ENCODE results near the gene POSTN.
"Not testable (repeated sequence)": the region's sequence is repeated elsewhere in the genome, so short reads cannot be mapped to it uniquely, and the experiment has no call there.

Gene POSTN

DNA sequence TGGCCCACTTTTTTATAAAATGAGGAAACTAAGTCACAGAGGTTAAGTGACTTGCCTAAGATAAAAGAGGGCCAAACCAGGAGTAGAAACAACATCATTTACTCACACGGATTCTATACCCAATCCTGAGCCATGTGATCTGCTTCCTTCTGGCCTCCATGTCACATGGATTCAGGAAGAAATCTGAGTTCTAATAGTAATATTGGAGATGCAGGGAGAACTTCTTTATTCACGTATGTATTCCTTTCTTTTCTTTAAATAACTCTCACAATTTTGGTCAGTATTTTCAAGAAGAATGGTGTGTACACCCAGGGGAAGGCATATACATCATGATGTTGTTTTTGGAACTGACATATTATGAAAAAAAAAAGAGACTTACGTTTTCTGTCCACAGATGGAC, 1.8 kb downstream of the POSTN start:
- no peak for FAIRE-seq

DNA sequence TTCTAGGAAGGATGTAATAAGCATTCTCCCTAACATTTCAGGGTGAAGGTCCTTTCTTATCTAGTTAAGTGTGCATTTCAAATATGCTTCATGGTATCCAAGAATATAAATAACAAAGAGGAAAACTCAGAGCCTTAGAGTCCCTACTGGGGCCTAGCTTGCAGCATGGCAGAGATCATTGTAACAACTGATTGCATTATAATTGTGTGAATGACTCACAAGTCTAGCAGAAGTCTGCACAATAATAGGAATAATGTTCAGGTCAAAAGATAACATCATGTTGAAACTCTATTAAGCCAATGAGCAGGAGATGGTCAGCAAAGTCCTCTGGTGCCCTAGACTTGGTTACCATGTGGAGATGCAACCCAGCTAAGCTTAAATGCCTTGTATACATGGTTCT, 3.4 kb downstream of the POSTN start:
- FAIRE-seq, result no peak

DNA sequence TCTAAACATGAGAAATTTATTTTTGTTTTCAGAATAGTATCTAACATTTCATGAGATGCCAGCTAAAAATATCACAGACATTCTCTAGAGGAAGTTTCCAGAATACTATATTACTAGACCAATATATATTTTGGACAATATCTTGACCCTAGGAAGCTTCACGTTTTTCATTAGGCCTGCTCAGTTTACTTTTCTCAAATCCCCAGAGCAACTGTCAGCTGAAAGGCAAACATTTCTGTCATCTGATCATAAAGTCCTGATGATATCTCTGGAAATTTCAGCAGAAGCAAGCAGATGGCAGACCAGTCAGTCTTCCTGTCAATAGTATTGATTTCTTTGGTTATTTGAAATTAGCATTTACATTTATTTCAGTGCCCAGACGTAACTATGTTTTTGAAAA, 4.0 kb downstream of the POSTN start:
- no peak for FAIRE-seq

DNA sequence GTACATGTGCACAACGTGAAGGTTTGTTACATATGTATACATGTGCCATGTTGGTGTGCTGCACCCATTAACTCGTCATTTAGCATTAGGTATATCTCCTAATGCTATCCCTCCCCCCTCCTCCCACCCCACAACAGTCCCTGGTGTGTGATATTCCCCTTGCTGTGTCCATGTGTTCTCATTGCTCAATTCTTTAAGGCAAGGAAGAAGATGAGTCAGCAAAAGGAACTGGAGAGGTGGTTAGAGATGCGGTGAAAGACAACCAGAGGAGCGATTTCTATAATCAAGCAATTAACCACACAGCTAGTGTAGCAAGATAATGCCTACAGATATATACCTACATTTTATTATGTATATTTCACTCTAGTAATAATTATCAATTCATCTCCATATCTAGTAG, 9.2 kb downstream of the POSTN start:
- not testable (repeated sequence) for FAIRE-seq

DNA sequence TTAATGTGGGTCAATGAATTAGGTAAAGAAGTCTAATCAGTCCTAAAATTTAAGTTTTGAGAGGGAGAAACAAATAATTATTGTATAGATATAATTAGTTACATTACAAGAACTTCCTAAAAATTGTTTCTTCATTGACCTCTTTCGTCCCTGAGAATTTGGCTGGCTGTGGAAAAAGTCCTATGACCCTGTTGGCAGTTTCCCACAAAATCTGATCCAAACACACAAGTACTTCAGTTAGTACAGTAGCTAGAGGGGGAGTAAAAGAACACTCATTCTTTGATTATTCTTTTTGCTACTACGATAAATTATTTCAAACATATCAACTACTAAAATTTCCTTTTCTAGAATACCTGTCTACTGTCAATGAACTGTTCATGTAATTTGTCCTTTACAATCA, 11.3 kb downstream of the POSTN start:
- no peak for FAIRE-seq

DNA sequence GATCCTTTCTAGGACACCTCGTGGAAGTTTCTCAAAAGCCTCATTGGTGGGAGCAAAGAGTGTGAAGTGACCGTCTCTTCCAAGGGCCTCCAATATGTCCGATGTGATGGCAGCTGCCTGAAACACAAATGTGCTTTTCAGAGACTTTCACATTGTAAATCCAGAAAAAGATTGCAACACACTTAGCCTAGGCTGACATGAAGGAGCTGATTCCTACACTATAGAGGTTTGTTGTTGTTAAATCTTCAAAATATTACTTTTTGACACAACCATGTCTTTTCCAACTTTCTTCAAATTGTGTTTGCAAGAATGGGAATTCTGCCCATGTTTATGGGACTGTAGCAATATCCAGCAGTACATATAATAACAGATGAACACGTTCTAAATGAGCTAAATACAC, 12.4 kb downstream of the POSTN start:
- no peak for FAIRE-seq

DNA sequence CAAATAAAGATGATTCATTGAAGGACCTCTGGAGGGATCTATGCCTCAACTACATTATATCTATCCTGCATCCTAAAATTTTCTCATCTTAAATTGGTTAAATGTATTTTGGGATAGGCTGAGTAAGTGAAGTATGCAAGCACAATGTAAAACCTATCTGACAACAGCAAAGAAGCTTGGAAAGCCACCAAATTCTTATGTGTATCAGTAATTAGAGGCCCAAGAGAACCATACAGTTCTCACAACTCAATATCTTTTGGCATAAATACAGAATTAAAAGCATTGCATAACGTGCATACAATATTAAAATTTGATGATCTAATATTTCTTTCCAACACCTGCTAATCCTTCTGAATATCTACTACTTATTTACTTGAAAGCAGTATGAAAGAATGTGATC, 13.0 kb downstream of the POSTN start:
- FAIRE-seq, result no peak

GRCh38 chr13:37576601-37577000, 22.0 kb downstream of the POSTN start:
- no peak for FAIRE-seq

GRCh38 chr13:37565425-37565824, 33.1 kb downstream of the POSTN start:
- FAIRE-seq, result no peak

GRCh38 chr13:37561031-37561430, 37.5 kb downstream of the POSTN start:
- FAIRE-seq, result no peak

DNA sequence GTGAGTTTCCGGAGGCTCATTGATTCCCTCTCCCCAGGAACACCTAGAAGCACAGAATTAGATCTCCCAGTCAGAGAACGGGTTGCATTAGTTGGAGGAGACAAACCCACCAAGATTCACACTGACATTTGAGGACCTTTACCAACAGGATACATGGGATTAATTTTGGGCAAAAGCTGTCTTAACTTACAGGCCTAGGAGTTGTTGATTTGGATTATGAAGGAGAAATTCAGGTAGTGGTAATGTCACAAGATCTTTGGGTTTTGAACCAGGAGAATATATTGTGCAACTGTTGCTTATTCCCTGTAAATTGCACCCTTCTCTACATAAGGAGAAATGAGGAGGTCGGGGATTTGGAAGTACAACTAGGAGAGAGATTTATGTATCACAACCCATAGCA, 38.0 kb downstream of the POSTN start:
- FAIRE-seq, result no peak

DNA sequence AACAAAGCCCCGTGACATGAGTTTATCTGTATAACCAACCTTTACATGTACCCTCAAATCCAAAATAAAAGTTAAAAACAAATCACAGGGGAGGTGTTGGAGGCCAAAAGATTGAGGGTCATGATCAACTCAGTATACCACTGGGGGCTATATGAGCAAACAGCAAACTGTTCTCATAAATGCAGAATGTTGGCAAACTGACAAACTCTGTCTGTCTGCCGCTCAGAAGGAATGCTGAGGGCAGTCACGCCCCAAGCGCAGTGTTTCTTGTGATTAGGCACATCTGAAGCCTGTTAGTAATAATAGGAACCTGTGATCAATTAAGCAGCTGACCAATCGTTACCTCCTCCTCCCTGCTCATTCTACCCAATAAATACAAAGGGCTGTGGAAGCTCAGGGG, 39.8 kb downstream of the POSTN start:
- not testable (repeated sequence) for FAIRE-seq

DNA sequence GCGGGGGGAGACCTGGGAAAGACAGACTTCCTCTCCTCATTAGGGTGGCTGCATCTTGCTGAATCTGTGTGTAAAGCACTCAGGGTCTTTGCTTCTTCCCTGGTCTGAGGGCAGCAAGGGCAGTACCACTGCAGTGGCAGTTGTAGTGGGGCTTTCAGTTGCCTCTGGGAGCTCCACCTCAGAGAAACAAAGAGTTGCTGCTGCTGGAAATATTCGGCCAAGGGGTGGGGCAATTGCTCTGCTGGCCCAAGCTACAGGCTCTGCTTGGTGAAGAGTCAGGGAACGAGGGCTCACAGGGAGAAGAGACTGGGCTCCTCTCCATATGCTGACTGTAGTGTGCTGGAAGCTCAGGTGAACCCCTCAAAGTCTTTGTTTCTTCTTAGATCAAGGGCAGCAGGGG, 52.5 kb downstream of the POSTN start:
- FAIRE-seq, result no peak

DNA sequence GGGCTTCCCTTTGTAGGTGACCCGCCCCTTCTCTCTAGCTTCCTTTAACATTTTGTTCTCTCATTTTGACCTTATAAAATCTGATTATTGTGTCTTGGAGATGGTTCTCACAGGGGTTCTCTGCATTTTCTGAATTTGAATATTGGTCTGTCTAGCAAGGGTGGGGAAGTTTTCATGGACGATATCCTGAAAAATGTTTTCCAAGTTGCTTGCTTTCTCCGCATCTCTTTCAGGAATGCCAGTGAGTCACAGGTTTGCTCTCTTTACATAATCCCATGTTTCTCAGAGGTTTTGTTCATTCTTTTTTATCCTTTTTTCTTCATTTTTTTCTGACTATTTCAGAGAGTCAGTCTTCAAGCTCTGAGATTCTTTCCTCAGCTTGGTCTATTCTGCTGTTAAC, 53.6 kb downstream of the POSTN start:
- no peak for FAIRE-seq

- FAIRE-seq, result no peak
Measured at GRCh38 chr13:37539976-37540605, 58.5 kb downstream of the POSTN start.

DNA sequence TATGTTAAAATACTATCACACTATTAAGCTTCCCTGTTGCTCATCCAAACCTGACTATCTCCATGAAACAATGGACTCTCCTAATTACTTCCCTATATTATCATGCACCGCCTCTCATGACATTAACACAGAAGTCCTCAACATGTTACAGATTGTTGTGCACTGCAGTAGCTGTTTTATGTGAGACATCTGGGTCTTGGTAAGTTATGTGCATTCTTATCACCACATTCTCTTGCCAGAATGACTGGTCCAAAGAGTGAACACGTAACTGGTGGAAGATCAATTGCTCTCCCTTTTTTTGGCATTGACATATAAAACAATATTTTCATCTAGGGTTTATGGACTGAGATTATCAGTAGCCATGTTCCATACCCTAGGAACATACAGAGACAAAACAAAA, 59.4 kb downstream of the POSTN start:
- FAIRE-seq, result no peak

DNA sequence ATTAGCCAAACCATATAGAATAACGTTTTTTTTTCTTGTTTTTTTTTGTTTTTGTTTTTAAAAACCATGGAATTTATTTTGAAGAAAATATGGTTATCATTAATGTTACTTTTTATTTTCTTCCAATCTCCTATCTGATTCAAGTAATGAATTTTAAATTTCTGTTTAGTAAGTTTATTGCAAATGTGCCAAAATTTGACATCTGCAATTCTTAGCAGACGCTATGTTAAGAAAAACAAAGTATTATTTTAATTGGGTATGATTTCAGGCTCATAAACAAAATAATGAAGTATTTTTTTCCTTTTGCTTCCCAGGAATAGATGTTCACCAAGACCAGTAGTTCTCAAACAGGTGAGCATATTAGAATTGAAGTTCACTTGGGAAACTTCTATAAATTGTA, 63.1 kb downstream of the POSTN start:
- no peak for FAIRE-seq

- FAIRE-seq, result no peak
Measured at GRCh38 chr13:37534676-37535075, 63.9 kb downstream of the POSTN start.

DNA sequence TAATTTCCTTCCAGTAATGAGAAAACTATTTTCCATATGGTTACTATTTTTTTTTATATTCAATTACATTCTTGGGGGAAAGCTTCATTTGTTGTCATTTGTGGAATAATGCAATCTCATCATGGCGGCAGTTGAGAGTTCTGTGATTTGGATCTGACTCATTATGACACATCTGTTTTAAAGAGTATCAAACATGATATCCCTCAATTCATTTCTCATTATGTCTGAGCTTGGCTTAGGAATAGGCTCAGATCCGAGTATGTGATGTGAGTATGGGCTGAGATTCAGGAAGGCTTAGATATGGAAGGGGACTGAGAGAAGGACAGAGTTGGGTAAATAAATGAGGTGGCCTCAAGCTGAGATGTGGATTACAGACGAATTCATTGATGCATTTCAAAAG, 64.4 kb downstream of the POSTN start:
- FAIRE-seq, result no peak

DNA sequence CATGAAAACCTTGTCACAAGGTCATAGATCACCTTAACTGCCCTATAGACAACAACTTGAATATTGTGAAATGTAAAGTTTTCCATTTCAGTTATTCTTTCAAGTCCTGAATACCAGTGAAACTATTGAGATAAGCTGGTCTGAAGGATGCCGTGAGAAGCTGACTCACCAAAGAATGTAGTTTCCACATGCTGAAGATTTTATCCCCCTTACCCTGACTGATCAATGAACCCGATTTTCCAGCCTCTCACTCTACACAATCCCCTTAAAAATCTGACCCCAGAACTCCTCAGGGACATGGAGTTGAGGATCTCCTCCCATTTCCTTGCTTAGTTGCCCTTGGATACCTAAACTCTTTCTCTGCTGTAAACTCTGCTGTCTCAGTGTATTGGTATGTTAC, 67.5 kb downstream of the POSTN start:
- no peak for FAIRE-seq

DNA sequence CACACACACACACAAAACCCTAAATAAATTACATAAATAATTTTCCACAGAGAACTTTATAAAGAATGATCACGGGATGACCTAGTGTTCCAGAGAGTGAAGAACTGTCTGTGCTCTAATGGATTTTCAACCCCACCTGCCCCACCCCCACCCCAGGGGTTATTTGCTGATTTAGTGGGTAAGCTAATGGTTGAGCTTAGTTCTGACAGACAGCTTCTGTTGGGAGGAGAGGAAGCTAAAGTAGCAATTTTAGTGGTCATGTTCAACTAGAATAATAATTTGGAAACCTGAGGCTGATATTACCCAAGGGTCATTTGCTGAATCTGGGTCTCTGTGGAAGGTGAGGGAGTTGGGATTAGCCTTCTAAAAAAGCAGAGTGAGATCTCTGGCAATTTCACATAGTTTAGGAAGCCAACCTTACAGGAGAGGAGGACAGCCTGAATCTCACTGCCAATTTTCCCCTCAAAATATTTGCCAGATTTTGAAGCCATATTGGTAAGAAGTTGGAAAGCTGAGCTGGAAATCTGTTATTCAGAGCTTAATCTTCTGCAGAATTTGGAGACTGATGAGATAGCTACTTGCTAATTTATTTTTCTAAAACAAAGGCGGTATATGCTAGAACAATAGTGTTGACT, 68.7 kb downstream of the POSTN start:
- no peak for FAIRE-seq

DNA sequence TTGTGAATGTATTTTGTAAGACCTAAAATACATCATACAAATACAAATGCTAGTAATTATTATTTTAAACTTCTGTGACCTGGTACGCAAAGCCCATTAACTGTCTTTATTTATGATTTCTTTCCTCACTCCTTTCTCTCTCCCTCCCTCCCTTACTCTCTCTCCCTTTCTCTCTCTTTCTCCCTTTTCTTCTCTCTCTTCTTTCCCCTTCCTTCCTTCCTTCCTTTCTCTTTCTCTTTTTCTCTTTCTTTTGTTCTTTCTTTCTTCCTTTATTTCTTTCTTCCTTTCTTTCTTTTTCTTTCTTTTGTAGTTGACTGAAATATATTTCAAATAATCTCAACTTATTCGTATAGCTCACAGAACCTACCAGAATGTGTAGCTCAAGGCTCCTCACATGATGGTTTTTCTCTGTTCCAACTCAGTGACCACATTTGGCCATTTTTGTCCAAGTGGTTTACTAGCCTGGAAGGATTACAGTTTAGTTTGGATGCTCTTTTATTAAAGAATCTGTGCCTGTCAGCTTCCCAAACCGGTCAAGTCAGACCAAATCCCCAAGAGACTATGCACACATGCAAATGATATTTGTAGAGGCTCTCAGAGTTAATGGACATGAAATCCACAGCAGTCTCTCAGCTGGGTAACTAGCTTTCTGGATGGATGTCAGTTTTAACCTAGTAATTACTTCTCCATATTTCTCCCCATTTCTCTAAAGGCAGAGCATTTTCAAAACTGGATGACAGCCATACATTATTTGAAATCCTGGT, 71.7 kb downstream of the POSTN start:
- FAIRE-seq, result no peak

- FAIRE-seq, result no peak
Measured at GRCh38 chr13:37515226-37515625, 83.3 kb downstream of the POSTN start.

Measured in TTC549 (cell line).